HepG2 (cell line): Measurements from ENCODE around the gene CALML5. TPM values are rescaled to one million over a fixed set of nuclear protein-coding genes. Genes with fewer than 3 reads are reported as not detected.
A peak's percentile ranks its signal among the peaks of the same experiment; 100 is the strongest.

ENCODE experiments used
- BCL6 ChIP-seq: IDR thresholded peaks from 2 replicates; pipeline ENCODE4 v1.6.1; 2016; ENCODE audit warnings: missing genetic modification reagents, missing compliant biosample characterization
- CENPX ChIP-seq: sonication (generic); formaldehyde crosslinking; IDR thresholded peaks from 2 replicates; pipeline ENCODE4 v1.9.0; 2021; ENCODE audit warnings: mild to moderate bottlenecking, missing genetic modification reagents, moderate library complexity
- EP300 ChIP-seq, 3 experiments: sonication (generic) in 1 of 3; formaldehyde crosslinking in 1 of 3; IDR thresholded peaks; 2 replicates each; pipeline versions ENCODE4 v1.5.1 to v1.6.1; 2011 to 2020; ENCODE audit warnings: low read depth in 2 of 3, low read length in 2 of 3, borderline replicate concordance in 1 of 3, improper control_type of control experiment in 1 of 3, mild to moderate bottlenecking in 1 of 3, missing genetic modification reagents in 1 of 3, moderate library complexity in 1 of 3
- FOXA1 ChIP-seq, 2 experiments: fragments of 450-650 bp in 1 of 2; sonication (generic) in 1 of 2; formaldehyde crosslinking in 1 of 2; IDR thresholded peaks; 2 replicates each; pipeline versions ENCODE4 v1.4.0 to v1.6.1; 2016 to 2020; ENCODE audit warnings: missing genetic modification reagents in 1 of 2
- FOXM1 ChIP-seq: sonication (generic); formaldehyde crosslinking; IDR thresholded peaks from 2 replicates; pipeline ENCODE4 v1.5.0; 2020; ENCODE audit warnings: missing genetic modification reagents
- KDM5B ChIP-seq: sonication (generic); formaldehyde crosslinking; IDR thresholded peaks from 2 replicates; pipeline ENCODE4 v1.4.0; 2020; ENCODE audit warnings: missing genetic modification reagents, mild to moderate bottlenecking, borderline replicate concordance
- MNT ChIP-seq: fragments of 450-650 bp; IDR thresholded peaks from 2 replicates; pipeline ENCODE4 v1.6.1; 2016
- NCOA2 ChIP-seq: sonication (generic); formaldehyde crosslinking; IDR thresholded peaks from 2 replicates; pipeline ENCODE4 v1.8.0; 2022; ENCODE audit warnings: inconsistent platforms
- POGZ ChIP-seq: sonication (generic); formaldehyde crosslinking; IDR thresholded peaks from 2 replicates; pipeline ENCODE4 v1.4.0; 2020; ENCODE audit warnings: mild to moderate bottlenecking, missing genetic modification reagents
- RAD21 ChIP-seq: fragments of 450-650 bp; formaldehyde crosslinking; IDR thresholded peaks from 2 replicates; pipeline ENCODE4 v1.5.0; 2020; ENCODE audit warnings: mild to moderate bottlenecking
- RFX1 ChIP-seq: fragments of 450-650 bp; IDR thresholded peaks from 2 replicates; pipeline ENCODE4 v1.6.1; 2017
- SALL1 ChIP-seq: sonication (generic); formaldehyde crosslinking; IDR thresholded peaks from 2 replicates; pipeline ENCODE4 v1.8.0; 2022; ENCODE audit warnings: mild to moderate bottlenecking, missing genetic modification reagents
- TOE1 ChIP-seq: sonication (generic); formaldehyde crosslinking; IDR thresholded peaks from 2 replicates; pipeline ENCODE4 v1.4.0; 2020; ENCODE audit warnings: mild to moderate bottlenecking, missing genetic modification reagents
- ZMAT5 ChIP-seq: sonication (generic); formaldehyde crosslinking; IDR thresholded peaks from 2 replicates; pipeline ENCODE4 v1.5.0; 2020; ENCODE audit warnings: mild to moderate bottlenecking, low read depth, missing genetic modification reagents, borderline replicate concordance
- ZNF136 ChIP-seq: sonication (generic); formaldehyde crosslinking; IDR thresholded peaks from 2 replicates; pipeline ENCODE4 v1.8.1; 2022; ENCODE audit warnings: low read depth, mild to moderate bottlenecking, moderate library complexity, missing genetic modification reagents
- ZNF331 ChIP-seq: sonication (generic); formaldehyde crosslinking; IDR thresholded peaks from 2 replicates; pipeline ENCODE4 v1.4.0; 2020; ENCODE audit warnings: missing genetic modification reagents
- ZNF780A ChIP-seq: sonication (generic); formaldehyde crosslinking; IDR thresholded peaks from 2 replicates; pipeline ENCODE4 v1.8.0; 2022; ENCODE audit warnings: mild to moderate bottlenecking, missing genetic modification reagents, moderate library complexity
- ZNF781 ChIP-seq: sonication (generic); formaldehyde crosslinking; IDR thresholded peaks from 2 replicates; pipeline ENCODE4 v1.5.1; 2020; ENCODE audit warnings: borderline replicate concordance, mild to moderate bottlenecking, missing genetic modification reagents; ENCODE audit errors: not compliant biosample characterization
- ZNF816 ChIP-seq: sonication (generic); formaldehyde crosslinking; IDR thresholded peaks from 2 replicates; pipeline ENCODE4 v1.8.0; 2022; ENCODE audit warnings: missing genetic modification reagents, mild to moderate bottlenecking, borderline replicate concordance
- polyA plus RNA-seq, 8 experiments: library from polyadenylated mRNA; depleted of rRNA in 3 of 8; stranded (reverse) in 7 of 8; unstranded in 1 of 8; fragments of >200 nt; fragmentation: Illumina TruSeq in 4 of 8; extraction: Trizol in 4 of 8; gene quantifications; 2 replicates each; pipeline versions ENCODE4 v1.2.1 to v1.2.3, GENCODE V29; 2011 to 2016; ENCODE audit warnings: low read depth in 4 of 8, missing spikeins in 1 of 8, mixed read lengths in 1 of 8; ENCODE audit not compliant: insufficient read depth in 1 of 8
- total RNA-seq, 5 experiments: library from RNA; depleted of rRNA; stranded (reverse); fragments of >200 nt; fragmentation: Illumina TruSeq; extraction: Trizol; gene quantifications; 2 replicates each; pipeline ENCODE4 v1.2.3, GENCODE V29; 2016; ENCODE audit warnings: low read depth in 1 of 5
- TF ChIP-seq, protein P1 (sequence below): IDR thresholded peaks from 2 replicates; pipeline ENCODE4 v1.6.1; 2012; ENCODE audit warnings: low read depth, low read length, improper control_type of control experiment
- TF ChIP-seq, protein P2 (sequence below): sonication (generic); formaldehyde crosslinking; IDR thresholded peaks from 2 replicates; pipeline ENCODE4 v1.8.1; 2022; ENCODE audit warnings: low read depth, mild to moderate bottlenecking, missing genetic modification reagents
- TF ChIP-seq, protein P3 (sequence below): IDR thresholded peaks from 2 replicates; pipeline ENCODE4 v1.6.1; 2016; ENCODE audit warnings: control low read depth

CALML5 gene
- total and polyA plus RNA-seq, 2 of the 13 experiments (the other 11 are each of a cell fraction or from before 2014, with no cell fraction given): not detected

DNA sequence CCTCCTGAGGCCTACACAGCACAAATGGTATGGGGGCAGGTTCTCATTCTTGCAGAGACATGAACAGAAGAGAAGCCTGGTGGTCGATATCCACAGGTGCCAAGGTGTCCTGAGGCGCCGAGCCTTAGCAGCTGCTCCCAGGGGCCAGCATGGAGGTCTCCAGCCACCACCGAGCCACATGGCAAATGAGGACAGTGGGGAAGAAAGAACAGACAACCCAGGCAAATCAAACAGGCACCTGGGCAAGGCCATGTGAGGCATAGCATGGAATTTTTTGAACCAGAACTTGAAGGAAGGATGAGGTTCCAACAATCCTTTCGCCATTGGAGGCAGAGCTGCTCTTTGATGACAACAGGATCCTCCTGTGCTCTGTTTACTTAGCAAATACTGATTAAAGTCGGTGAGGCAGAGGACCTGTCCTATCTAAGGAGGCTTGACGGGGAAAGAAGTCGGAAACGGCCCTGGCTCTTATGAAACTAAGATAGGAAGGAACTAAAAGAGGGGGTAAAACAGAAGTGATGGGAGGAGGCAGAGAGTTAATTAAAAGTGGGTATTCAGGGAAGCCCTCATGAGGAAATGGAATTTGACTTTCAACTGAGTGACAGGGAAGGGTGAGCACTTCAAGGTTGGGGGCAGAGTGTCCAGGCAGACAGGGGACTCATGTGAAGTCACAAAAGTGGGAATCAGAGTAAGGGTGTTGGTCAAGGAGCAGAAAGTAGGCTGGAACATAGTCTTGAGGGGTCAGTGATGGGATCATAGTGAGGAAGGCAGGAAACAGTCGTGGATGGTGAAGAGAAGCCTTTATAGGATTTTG, 16.8 kb upstream of the CALML5 start (continued):
- TF ChIP-seq ZMAT5 (CRISPR knock-in tag) (no peak), MNT (no peak), ZNF781 (CRISPR knock-in tag) (no peak), ZNF816 (CRISPR knock-in tag) (no peak), KDM5B (CRISPR knock-in tag) (no peak), CENPX (CRISPR knock-in tag) (no peak), FOXM1 (no peak), SALL1 (CRISPR knock-in tag) (no peak; the same call in none of the 2 replicates), BCL6 (CRISPR knock-in tag) (no peak; the same call in 1 of the 2 replicates), NCOA2 (peak; percentile 70), RAD21 (CRISPR knock-in tag) (no peak), ZNF780A (CRISPR knock-in tag) (no peak), FOXA1 (IDR thresholded peaks at IDR 0.05) (no peak), FOXA1 (CRISPR knock-in tag; IDR thresholded peaks at IDR 0.05) (peak; percentile 92), ZNF136 (CRISPR knock-in tag) (no peak), POGZ (CRISPR knock-in tag) (no peak), TOE1 (CRISPR knock-in tag) (no peak), RFX1 (no peak), EP300 (IDR thresholded peaks at IDR 0.05; ENCODE audit: low read depth in 2 of 2, low read length in 2 of 2) (peak in 1 of 2 experiments; percentile 65; a peak in 2 of 4 replicates), EP300 (CRISPR knock-in tag; IDR thresholded peaks at IDR 0.05; ENCODE audit: borderline replicate concordance) (no peak), ZNF331 (CRISPR knock-in tag) (peak; percentile 50; the same call in 1 of the 2 replicates)
- TF ChIP-seq, protein P1, sequence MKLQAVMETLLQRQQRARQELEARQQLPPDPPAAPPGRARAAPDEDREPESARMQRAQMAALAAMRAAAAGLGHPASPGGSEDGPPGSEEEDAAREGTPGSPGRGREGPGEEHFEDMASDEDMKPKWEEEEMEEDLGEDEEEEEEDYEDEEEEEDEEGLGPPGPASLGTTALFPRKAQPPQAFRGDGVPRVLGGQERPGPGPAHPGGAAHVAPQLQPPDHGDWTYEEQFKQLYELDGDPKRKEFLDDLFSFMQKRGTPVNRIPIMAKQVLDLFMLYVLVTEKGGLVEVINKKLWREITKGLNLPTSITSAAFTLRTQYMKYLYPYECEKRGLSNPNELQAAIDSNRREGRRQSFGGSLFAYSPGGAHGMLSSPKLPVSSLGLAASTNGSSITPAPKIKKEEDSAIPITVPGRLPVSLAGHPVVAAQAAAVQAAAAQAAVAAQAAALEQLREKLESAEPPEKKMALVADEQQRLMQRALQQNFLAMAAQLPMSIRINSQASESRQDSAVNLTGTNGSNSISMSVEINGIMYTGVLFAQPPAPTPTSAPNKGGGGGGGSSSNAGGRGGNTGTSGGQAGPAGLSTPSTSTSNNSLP: no peak
- TF ChIP-seq, protein P2, sequence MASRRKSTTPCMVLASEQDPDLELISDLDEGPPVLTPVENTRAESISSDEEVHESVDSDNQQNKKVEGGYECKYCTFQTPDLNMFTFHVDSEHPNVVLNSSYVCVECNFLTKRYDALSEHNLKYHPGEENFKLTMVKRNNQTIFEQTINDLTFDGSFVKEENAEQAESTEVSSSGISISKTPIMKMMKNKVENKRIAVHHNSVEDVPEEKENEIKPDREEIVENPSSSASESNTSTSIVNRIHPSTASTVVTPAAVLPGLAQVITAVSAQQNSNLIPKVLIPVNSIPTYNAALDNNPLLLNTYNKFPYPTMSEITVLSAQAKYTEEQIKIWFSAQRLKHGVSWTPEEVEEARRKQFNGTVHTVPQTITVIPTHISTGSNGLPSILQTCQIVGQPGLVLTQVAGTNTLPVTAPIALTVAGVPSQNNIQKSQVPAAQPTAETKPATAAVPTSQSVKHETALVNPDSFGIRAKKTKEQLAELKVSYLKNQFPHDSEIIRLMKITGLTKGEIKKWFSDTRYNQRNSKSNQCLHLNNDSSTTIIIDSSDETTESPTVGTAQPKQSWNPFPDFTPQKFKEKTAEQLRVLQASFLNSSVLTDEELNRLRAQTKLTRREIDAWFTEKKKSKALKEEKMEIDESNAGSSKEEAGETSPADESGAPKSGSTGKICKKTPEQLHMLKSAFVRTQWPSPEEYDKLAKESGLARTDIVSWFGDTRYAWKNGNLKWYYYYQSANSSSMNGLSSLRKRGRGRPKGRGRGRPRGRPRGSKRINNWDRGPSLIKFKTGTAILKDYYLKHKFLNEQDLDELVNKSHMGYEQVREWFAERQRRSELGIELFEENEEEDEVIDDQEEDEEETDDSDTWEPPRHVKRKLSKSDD: no peak
- TF ChIP-seq, protein P3, sequence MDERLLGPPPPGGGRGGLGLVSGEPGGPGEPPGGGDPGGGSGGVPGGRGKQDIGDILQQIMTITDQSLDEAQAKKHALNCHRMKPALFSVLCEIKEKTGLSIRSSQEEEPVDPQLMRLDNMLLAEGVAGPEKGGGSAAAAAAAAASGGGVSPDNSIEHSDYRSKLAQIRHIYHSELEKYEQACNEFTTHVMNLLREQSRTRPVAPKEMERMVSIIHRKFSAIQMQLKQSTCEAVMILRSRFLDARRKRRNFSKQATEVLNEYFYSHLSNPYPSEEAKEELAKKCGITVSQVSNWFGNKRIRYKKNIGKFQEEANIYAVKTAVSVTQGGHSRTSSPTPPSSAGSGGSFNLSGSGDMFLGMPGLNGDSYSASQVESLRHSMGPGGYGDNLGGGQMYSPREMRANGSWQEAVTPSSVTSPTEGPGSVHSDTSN (CRISPR knock-in tag): no peak
